SU-DHL-6 (cell line): ENCODE data around the gene SPDYE16.
"Not testable (repeated sequence)": the region's sequence is repeated elsewhere in the genome, so short reads cannot be mapped to it uniquely, and the experiment has no call there.

ENCODE experiments used
- H2AFZ ChIP-seq: fragments of 200-600 bp; sonication (generic); 2 replicates; pipeline ENCODE4 v1.6.1; 2014; ENCODE audit warnings: low read depth, mild to moderate bottlenecking, moderate library complexity, mixed read lengths, antibody characterized with exemption, low read length; ENCODE audit not compliant: severe bottlenecking
- H3F3A ChIP-seq: fragments of 200-600 bp; shearing (Covaris generic); 2 replicates; pipeline ENCODE4 v1.6.0; 2016; ENCODE audit warnings: antibody characterized with exemption, mild to moderate bottlenecking; ENCODE audit not compliant: insufficient read depth
- H3K27ac ChIP-seq: fragments of 200-600 bp; sonication (generic); 2 replicates; pipeline ENCODE4 v1.5.1; 2016; ENCODE audit warnings: low read depth, mild to moderate bottlenecking, low read length, moderate library complexity, mixed read lengths
- H3K27me3 ChIP-seq: fragments of 200-600 bp; sonication (generic), shearing (Covaris generic); 2 replicates; pipeline ENCODE4 v1.6.0; 2014; ENCODE audit warnings: mild to moderate bottlenecking, low read length
- H3K36me3 ChIP-seq: fragments of 200-600 bp; sonication (generic); 2 replicates; pipeline ENCODE4 v1.6.1; 2014; ENCODE audit warnings: mild to moderate bottlenecking, low read length, mixed read lengths
- H3K4me2 ChIP-seq: fragments of 300-600, 200-600 bp; shearing (Covaris generic), sonication (generic); 2 replicates; pipeline ENCODE4 v1.6.0; 2014; ENCODE audit warnings: low read length, low read depth, mild to moderate bottlenecking; ENCODE audit not compliant: poor library complexity, severe bottlenecking
- H3K4me3 ChIP-seq: fragments of 200-600 bp; sonication (generic); 2 replicates; pipeline ENCODE4 v1.5.1; 2014; ENCODE audit warnings: antibody characterized with exemption, low read length, mild to moderate bottlenecking, mixed read lengths; ENCODE audit not compliant: insufficient read depth, poor library complexity, severe bottlenecking
- H3K79me2 ChIP-seq: fragments of 200-600 bp; sonication (generic); 2 replicates; pipeline ENCODE4 v1.6.1; 2014; ENCODE audit warnings: mild to moderate bottlenecking, low read length, moderate library complexity; ENCODE audit not compliant: insufficient read depth
- H3K9ac ChIP-seq: fragments of 200-600 bp; sonication (generic); 2 replicates; pipeline ENCODE4 v1.7.0; 2014; ENCODE audit warnings: mild to moderate bottlenecking, low read length
- H3K9me2 ChIP-seq: fragments of 200-600 bp; sonication (generic); replicated peaks from 2 replicates; pipeline ENCODE4 v1.6.1; 2014; ENCODE audit warnings: low read length; ENCODE audit not compliant: insufficient read depth
- H3K9me3 ChIP-seq: fragments of 200-600 bp; sonication (generic); 2 replicates; pipeline ENCODE4 v1.6.1; 2014; ENCODE audit warnings: low read length, mixed read lengths; ENCODE audit not compliant: insufficient read depth
- H4K20me1 ChIP-seq: fragments of 200-600 bp; sonication (generic); 2 replicates; pipeline ENCODE4 v1.6.1; 2014; ENCODE audit warnings: low read depth, mild to moderate bottlenecking, antibody characterized with exemption, low read length, moderate library complexity, mixed read lengths
- EZH2phosphoT487 ChIP-seq: fragments of 200-600 bp; sonication (generic), shearing (Covaris generic); conservative IDR thresholded peaks from 2 replicates; pipeline ENCODE4 v1.6.1; 2018; ENCODE audit warnings: mild to moderate bottlenecking, antibody characterized with exemption, low read length, moderate library complexity, mixed read lengths
- TF ChIP-seq, protein P1 (sequence below): fragments of 200-600 bp; sonication (generic); IDR thresholded peaks from one replicate; pipeline ENCODE4 v1.5.1; 2017; ENCODE audit warnings: antibody characterized with exemption, mild to moderate bottlenecking, low read length, moderate library complexity; ENCODE audit not compliant: insufficient read depth, poor library complexity, severe bottlenecking

Gene SPDYE16

DNA sequence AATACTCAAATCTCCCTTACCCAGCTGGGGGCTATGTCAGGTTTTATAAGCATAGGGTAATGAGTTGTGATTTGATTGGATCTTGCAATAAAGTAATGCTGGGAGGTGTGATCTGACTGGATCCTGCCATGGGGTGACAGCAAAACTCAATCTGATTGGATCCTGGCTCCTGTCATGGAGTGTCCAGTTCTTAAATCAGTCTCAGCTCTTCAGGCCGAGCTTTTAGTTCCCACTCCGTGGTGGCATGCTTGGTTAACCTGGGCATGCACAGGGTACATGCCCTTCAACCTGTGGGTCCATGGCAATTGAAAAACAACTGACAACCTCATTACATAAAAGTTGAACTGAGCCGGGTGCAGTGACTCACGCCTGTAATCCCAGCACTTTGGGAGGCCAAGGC lies 16.9 kb downstream of the SPDYE16 start:
- H2AFZ ChIP-seq, H3K9me2 ChIP-seq, H3K4me2 ChIP-seq, H3K36me3 ChIP-seq, H4K20me1 ChIP-seq, H3K27me3 ChIP-seq, H3K9me3 ChIP-seq, H3K4me3 ChIP-seq, H3K27ac ChIP-seq, H3K79me2 ChIP-seq, H3K9ac ChIP-seq, H3F3A ChIP-seq: not testable (repeated sequence)

DNA sequence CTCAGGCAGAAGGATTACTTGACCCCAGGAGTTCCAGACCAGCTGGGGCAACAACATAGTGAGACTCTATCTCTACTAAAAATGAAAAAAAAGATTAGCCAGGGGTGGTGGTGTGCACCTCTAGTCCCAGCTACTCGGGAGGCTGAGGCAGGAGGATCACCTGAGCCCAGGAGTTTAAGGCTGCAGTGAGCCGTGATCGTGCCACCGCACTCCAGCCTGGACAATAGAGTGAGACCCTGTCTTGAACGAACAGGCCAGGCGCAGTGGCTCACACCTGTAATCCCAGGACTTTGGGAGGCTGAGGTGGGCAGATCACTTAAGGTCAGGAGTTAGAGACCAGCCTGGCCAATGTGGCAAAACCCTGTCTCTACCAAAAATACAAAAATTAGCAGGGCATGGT lies 26.2 kb downstream of the SPDYE16 start:
- H3K4me3 ChIP-seq, H2AFZ ChIP-seq, H3K9me3 ChIP-seq, H3K36me3 ChIP-seq, H3K9ac ChIP-seq, H3K27me3 ChIP-seq, H3F3A ChIP-seq, H3K79me2 ChIP-seq, H3K4me2 ChIP-seq, H3K27ac ChIP-seq, H3K9me2 ChIP-seq, H4K20me1 ChIP-seq: not testable (repeated sequence)

DNA sequence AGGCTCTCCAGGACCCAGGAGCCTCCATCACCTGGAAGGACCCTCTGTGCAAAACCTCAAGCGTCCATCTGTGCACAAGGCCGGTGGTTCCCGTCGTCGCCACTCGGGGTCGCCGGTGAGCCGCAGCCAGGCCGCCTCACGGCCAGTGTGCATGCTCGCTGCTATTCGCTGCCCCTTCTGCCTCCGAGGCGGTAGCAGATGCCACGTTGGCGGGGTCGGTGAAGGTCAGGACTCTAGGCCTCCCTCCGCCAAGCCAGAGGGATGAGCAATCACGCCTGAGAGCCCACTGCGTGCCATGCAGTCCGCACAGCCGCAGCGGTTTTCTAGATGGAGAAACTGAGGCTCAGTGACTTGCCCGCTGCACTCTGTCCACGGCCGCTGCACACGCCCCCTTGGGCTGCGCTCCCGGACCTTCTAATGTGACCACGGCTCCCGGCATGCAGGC lies 27.1 kb downstream of the SPDYE16 start:
- H3K4me3 ChIP-seq, result no peak overlapping the region
- H3K9me2 ChIP-seq, result no peaks in the 10 kb centered on the region
- H3K36me3 ChIP-seq, result no peaks in the 10 kb centered on the region
- no peak overlapping the region for H3K27ac ChIP-seq
- no peak overlapping the region for H2AFZ ChIP-seq
- no peak overlapping the region for H3K4me2 ChIP-seq
- H3F3A ChIP-seq, result no peaks in the 10 kb centered on the region
- no peak overlapping the region for H3K9ac ChIP-seq
- H3K9me3 ChIP-seq, result no peaks in the 10 kb centered on the region
- no peaks in the 10 kb centered on the region for H4K20me1 ChIP-seq
- no peaks in the 10 kb centered on the region for H3K27me3 ChIP-seq
- TF ChIP-seq, protein P1, sequence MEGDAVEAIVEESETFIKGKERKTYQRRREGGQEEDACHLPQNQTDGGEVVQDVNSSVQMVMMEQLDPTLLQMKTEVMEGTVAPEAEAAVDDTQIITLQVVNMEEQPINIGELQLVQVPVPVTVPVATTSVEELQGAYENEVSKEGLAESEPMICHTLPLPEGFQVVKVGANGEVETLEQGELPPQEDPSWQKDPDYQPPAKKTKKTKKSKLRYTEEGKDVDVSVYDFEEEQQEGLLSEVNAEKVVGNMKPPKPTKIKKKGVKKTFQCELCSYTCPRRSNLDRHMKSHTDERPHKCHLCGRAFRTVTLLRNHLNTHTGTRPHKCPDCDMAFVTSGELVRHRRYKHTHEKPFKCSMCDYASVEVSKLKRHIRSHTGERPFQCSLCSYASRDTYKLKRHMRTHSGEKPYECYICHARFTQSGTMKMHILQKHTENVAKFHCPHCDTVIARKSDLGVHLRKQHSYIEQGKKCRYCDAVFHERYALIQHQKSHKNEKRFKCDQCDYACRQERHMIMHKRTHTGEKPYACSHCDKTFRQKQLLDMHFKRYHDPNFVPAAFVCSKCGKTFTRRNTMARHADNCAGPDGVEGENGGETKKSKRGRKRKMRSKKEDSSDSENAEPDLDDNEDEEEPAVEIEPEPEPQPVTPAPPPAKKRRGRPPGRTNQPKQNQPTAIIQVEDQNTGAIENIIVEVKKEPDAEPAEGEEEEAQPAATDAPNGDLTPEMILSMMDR, result peak; percentile 34
- TF ChIP-seq EZH2phosphoT487, result no peak
- H3K79me2 ChIP-seq, result no peaks in the 10 kb centered on the region

DNA sequence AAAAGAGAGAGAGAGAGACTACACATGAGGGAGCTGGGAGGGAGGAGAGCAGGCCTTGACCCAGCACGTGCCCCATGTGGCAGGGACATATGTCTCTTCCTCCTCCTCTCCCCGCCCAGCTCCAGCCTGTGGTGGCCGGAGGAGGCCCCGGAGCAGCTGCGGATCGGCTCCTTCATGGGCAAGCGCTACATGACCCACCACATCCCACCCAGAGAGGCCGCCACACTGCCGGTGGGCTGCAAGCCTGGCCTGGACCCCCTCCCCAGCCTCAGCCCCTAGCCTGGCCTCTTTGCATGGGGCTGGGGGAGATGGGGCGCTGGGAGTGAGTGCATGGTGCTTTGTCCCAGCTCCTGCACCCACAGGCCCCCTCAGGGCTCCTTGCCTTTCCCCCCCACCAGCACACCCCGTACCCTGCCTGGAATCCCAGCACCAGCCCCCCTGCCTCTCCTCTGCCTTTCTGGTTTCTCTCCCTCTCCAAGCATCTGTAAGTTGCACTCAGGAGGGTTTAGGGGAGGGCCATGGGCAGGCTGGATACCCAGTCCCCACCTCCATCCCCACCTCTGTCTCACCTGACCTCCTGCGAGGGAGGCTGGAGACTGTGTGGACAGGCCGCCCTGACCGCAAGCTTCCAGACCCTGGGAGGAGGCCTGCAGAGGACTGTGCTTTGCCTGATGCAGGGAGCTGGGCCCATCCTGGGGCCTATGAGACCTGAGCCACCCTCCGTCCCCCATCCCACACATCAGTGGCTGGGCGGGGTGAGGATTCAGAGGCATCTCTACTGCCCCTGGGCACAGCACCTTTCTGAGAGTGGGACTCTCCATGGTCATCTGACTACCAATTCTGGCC lies 27.9 kb downstream of the SPDYE16 start:
- no peaks in the 10 kb centered on the region for H3K9me3 ChIP-seq
- H3K79me2 ChIP-seq, result no peaks in the 10 kb centered on the region
- no peak overlapping the region for H2AFZ ChIP-seq
- no peak overlapping the region for H3K4me3 ChIP-seq
- H3F3A ChIP-seq, result no peaks in the 10 kb centered on the region
- no peaks in the 10 kb centered on the region for H4K20me1 ChIP-seq
- no peaks in the 10 kb centered on the region for H3K36me3 ChIP-seq
- no peak overlapping the region for H3K27ac ChIP-seq
- no peaks in the 10 kb centered on the region for H3K27me3 ChIP-seq
- H3K4me2 ChIP-seq, result no peak overlapping the region
- no peak for TF ChIP-seq EZH2phosphoT487
- TF ChIP-seq, protein P1, result no peak
- H3K9me2 ChIP-seq, result no peaks in the 10 kb centered on the region
- H3K9ac ChIP-seq, result no peak overlapping the region
